Measurements from ENCODE around the gene MLLT3. TPM values are rescaled to one million over a fixed set of nuclear protein-coding genes. Genes with fewer than 3 reads are reported as not detected.

MLLT3 gene
- total and polyA plus RNA-seq, 2 of the 8 experiments (the other 6 are each of a cell fraction or from before 2014, with no cell fraction given), result 5.9 to 9.6 TPM

DNA sequence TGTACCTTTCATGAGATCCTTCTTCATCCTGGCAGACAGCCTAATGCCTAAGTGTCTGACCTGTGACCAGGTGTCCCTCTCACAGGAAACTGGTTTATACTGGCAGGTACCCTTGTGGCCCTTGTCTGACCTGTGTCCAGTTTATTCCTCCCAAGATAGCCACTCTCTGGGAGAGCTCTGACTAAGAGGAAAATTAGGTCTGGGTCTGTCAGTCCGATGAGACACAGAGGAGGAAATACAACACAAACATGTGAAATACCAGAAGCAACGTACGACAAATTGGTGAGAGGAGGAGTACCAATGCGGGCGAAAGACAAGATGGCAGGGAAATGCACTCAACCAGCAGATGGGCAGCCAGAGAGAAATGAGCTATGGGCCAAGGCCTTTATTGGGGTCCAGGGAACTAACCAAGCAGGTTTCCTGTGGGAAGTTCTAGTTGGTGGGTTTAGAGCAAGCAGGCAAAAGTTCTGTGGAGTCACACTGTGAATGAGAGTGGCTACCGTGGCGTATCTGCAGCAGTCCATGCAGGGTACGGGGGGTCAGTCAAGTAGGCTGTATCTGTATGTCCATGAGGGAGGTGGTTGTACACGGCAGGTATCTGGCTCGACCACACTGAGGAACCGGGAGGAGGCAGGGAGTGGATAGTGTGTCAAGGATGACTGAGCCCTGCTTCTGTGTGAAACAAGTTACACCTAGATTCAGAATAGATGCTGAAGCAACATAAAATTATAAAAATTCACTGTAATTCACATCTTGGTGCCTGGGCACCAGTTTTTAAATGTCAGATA lies 109.0 kb downstream of the MLLT3 start:
- no peak overlapping the region for H3K18ac ChIP-seq (ENCODE audit: extremely low read depth, low read length)
- no peak overlapping the region for H2BK15ac ChIP-seq (ENCODE audit: low read length)
- H3K4me3 ChIP-seq (ENCODE audit: extremely low read depth in 1 of 4, insufficient read depth in 2 of 4, low read depth in 3 of 4, low read length in 4 of 4), result no peak overlapping the region
- ChIA-PET POLR2A (ENCODE audit: partially characterized antibody) (no interaction called here), CTCF (ENCODE audit: partially characterized antibody) (interaction anchor here (0.6 to 2.4 kb wide), 5 partner anchors 9 to 1022 kb away, joined by 3 to 12 read pairs (median 4); no protein-coding TSS in a partner anchor)
- no peak overlapping the region for H3K23ac ChIP-seq (ENCODE audit: insufficient read length)
- H2BK20ac ChIP-seq (ENCODE audit: low read length), result no peak overlapping the region; the same call in 1 of the 2 replicates
- no peaks in the 10 kb centered on the region for H3K4me1 ChIP-seq (replicated peaks in 1 of 4; ENCODE audit: control insufficient read depth in 3 of 4, insufficient read depth in 4 of 4, low read length in 3 of 4)
- H3K14ac ChIP-seq (ENCODE audit: insufficient read length), result no peak overlapping the region
- no peak overlapping the region for H3K4ac ChIP-seq (replicated peaks; ENCODE audit: insufficient read length, low read depth, low read length)
- no peak overlapping the region for H2AFZ ChIP-seq (ENCODE audit: low read length)
- H4K5ac ChIP-seq (ENCODE audit: insufficient read length, low read depth, low read length), result no peak overlapping the region
- no peak overlapping the region for H4K91ac ChIP-seq (replicated peaks; ENCODE audit: insufficient read length, low read length)
- H3K9me3 ChIP-seq (ENCODE audit: insufficient read depth in 2 of 2, low read depth in 1 of 2, low read length in 1 of 2), result no peaks in the 10 kb centered on the region
- no peaks in the 10 kb centered on the region for H3K79me1 ChIP-seq (ENCODE audit: low read depth, low read length)
- FAIRE-seq (no peak), DNase-seq (ENCODE audit: low read depth in 1 of 2, low spot score in 2 of 2) (no peak)
- no peak overlapping the region for H3K9ac ChIP-seq (replicated peaks in 1 of 4; ENCODE audit: extremely low read depth in 1 of 4, low read depth in 3 of 4, low read length in 3 of 4)
- no peak overlapping the region for H2BK120ac ChIP-seq (replicated peaks; ENCODE audit: low read depth, low read length)
- H3K79me2 ChIP-seq (ENCODE audit: control insufficient read depth in 1 of 2, insufficient read depth in 2 of 2, low read length in 2 of 2), result no peaks in the 10 kb centered on the region
- WGBS, 2 experiments (ENCODE audit: extremely low coverage in 1 of 2, insufficient coverage in 1 of 2, insufficient read length in 1 of 2, insufficient replicate concordance in 2 of 2, low coverage in 1 of 2, low lambda C conversion rate in 2 of 2, missing lambda C conversion rate in 1 of 2), result 90% methylated on average over 11 of the region's 11 CpGs; no CpG with 5 or more reads in 1 of the 2 experiments
- no peak overlapping the region for H2AK5ac ChIP-seq (ENCODE audit: low read depth, low read length)
- no peaks in the 10 kb centered on the region for H4K20me1 ChIP-seq (replicated peaks in 1 of 2; ENCODE audit: control insufficient read depth in 1 of 2, insufficient read depth in 2 of 2, low read length in 2 of 2)
- no peaks in the 10 kb centered on the region for H3K27me3 ChIP-seq (replicated peaks in 1 of 4; ENCODE audit: control insufficient read depth in 3 of 4, extremely low read depth in 1 of 4, insufficient read depth in 3 of 4, low read length in 3 of 4)
- no peak overlapping the region for H2BK5ac ChIP-seq (ENCODE audit: low read depth, low read length)
- H2BK12ac ChIP-seq (ENCODE audit: low read depth, low read length), result no peak overlapping the region
- no peaks in the 10 kb centered on the region for H3K23me2 ChIP-seq (ENCODE audit: low read depth, low read length)
- no peak overlapping the region for H3K56ac ChIP-seq (replicated peaks; ENCODE audit: insufficient read length, low read depth, low read length)
- no peak overlapping the region for H4K8ac ChIP-seq (ENCODE audit: extremely low read depth, insufficient read depth, low read length)
- no peaks in the 10 kb centered on the region for H3K36me3 ChIP-seq (ENCODE audit: control insufficient read depth in 2 of 4, insufficient read depth in 4 of 4, low read length in 3 of 4)
- no peak overlapping the region for H3K27ac ChIP-seq (ENCODE audit: low read depth, low read length)
- no peak overlapping the region for H3K4me2 ChIP-seq (ENCODE audit: insufficient read depth in 1 of 2, low read depth in 2 of 2, low read length in 2 of 2)
- TF ChIP-seq SIX5 (IDR thresholded peaks at IDR 0.05; ENCODE audit: low read depth, low read length) (no peak), CBX8 (IDR thresholded peaks at IDR 0.05; ENCODE audit: borderline replicate concordance, low read depth, low read length) (no peak), CHD2 (IDR thresholded peaks at IDR 0.05; ENCODE audit: low read length) (no peak), RAD21 (IDR thresholded peaks at IDR 0.05 in 1 of 2, conservative IDR thresholded peaks at IDR 0.05 in 1 of 2; ENCODE audit: low read depth in 2 of 2, low read length in 2 of 2) (no peak), SP1 (IDR thresholded peaks at IDR 0.05; ENCODE audit: low read depth, low read length) (no peak), ZNF274 (IDR thresholded peaks at IDR 0.05; ENCODE audit: borderline replicate concordance, extremely low read depth, low read length) (no peak), FOSL1 (IDR thresholded peaks at IDR 0.05; ENCODE audit: insufficient read depth, low read depth, low read length) (no peak)
- TF ChIP-seq, protein P1, sequence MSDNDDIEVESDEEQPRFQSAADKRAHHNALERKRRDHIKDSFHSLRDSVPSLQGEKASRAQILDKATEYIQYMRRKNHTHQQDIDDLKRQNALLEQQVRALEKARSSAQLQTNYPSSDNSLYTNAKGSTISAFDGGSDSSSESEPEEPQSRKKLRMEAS (IDR thresholded peaks at IDR 0.05), result no peak
- TF ChIP-seq, protein P2, sequence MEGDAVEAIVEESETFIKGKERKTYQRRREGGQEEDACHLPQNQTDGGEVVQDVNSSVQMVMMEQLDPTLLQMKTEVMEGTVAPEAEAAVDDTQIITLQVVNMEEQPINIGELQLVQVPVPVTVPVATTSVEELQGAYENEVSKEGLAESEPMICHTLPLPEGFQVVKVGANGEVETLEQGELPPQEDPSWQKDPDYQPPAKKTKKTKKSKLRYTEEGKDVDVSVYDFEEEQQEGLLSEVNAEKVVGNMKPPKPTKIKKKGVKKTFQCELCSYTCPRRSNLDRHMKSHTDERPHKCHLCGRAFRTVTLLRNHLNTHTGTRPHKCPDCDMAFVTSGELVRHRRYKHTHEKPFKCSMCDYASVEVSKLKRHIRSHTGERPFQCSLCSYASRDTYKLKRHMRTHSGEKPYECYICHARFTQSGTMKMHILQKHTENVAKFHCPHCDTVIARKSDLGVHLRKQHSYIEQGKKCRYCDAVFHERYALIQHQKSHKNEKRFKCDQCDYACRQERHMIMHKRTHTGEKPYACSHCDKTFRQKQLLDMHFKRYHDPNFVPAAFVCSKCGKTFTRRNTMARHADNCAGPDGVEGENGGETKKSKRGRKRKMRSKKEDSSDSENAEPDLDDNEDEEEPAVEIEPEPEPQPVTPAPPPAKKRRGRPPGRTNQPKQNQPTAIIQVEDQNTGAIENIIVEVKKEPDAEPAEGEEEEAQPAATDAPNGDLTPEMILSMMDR (IDR thresholded peaks at IDR 0.05; ENCODE audit: control extremely low read depth in 1 of 3, insufficient read depth in 1 of 3, low read depth in 1 of 3, low read length in 3 of 3), result no peak

Measured in H1 (cell line).